HepG2 (cell line): ENCODE results near the gene ZNF561. TPM values are rescaled to one million over a fixed set of nuclear protein-coding genes. Genes with fewer than 3 reads are reported as not detected.

ENCODE experiments used
- ATAC-seq: fragments of 200-7000 bp; cut with Tn5 transposase; 3 replicates; pipeline ENCODE4 v1.9.1; 2020; ENCODE audit warnings: mild to moderate bottlenecking, moderate library complexity
- BruUV-seq: library from RNA; stranded (reverse); fragments of 400-500 nt; replicated peaks from 2 replicates; lab custom pipeline; 2021; lab: Mats Ljungman, UMichigan
- CTCF ChIA-PET: fragments of 300-600 bp; formaldehyde crosslinking; extraction: SDS; loops from one replicate; lab custom pipeline; 2021; ENCODE audit warnings: low total read pairs, inconsistent platforms, low intra/inter-chr PET ratio; lab: Yijun Ruan, JAX
- POLR2A ChIA-PET: fragments of 350-600 bp; sonication (Branson Sonifier 250); formaldehyde crosslinking; loops from one replicate; lab custom pipeline; 2020; ENCODE audit warnings: antibody characterized with exemption, inconsistent platforms; lab: Yijun Ruan, JAX
- DNase-seq: peaks from one replicate; pipeline ENCODE4 v3.0.0-alpha.2; 2015; ENCODE audit warnings: low spot score
- FAIRE-seq: peaks from 3 replicates; lab custom pipeline; 2011; peaks lifted over from hg19 to GRCh38; lab: Jason Lieb, UNC
- H2AFZ ChIP-seq: one replicate; pipeline ENCODE4 v1.6.1; 2011; ENCODE audit warnings: low read length, inconsistent platforms
- H3K27ac ChIP-seq: fragments of 300-600 bp; 3 replicates; pipeline ENCODE4 v1.8.0; 2011; ENCODE audit warnings: mixed run types, mild to moderate bottlenecking, mixed read lengths, low read length, inconsistent platforms; ENCODE audit not compliant: insufficient read depth; ENCODE audit errors: extremely low read length
- H3K27me3 ChIP-seq, 2 experiments: fragments of 200-600 bp in 1 of 2; 2 replicates in 1 of 2; 3 replicates in 1 of 2; pipeline versions ENCODE4 v1.6.0 to v1.8.0; 2011; ENCODE audit warnings: low read length in 2 of 2, mild to moderate bottlenecking in 2 of 2, moderate library complexity in 2 of 2, inconsistent platforms in 1 of 2; ENCODE audit not compliant: insufficient read depth in 2 of 2, control insufficient read depth in 1 of 2
- H3K36me3 ChIP-seq, 2 experiments: fragments of 200-600 bp in 1 of 2; replicated peaks in 1 of 2; 2 replicates in 1 of 2; 3 replicates in 1 of 2; pipeline versions ENCODE4 v1.5.1 to v1.8.0; 2011; ENCODE audit warnings: low read length in 2 of 2, inconsistent platforms in 1 of 2; ENCODE audit not compliant: insufficient read depth in 2 of 2, control insufficient read depth in 1 of 2
- H3K4me1 ChIP-seq: 2 replicates; pipeline ENCODE4 v1.5.1; 2012; ENCODE audit warnings: low read length, inconsistent platforms; ENCODE audit not compliant: insufficient read depth
- H3K4me2 ChIP-seq: 2 replicates; pipeline ENCODE4 v1.6.0; 2011; ENCODE audit warnings: low read depth, low read length, inconsistent platforms
- H3K4me3 ChIP-seq, 3 experiments: fragments of 200-600 bp in 1 of 3; sonication (generic), shearing (Covaris generic) in 1 of 3; replicated peaks in 1 of 3; 2 replicates each; pipeline ENCODE4 v1.5.1; 2011 to 2016; ENCODE audit warnings: low read length in 3 of 3, inconsistent platforms in 2 of 3, low read depth in 2 of 3, mild to moderate bottlenecking in 2 of 3, control low read depth in 1 of 3, mixed read lengths in 1 of 3; ENCODE audit not compliant: insufficient read depth in 1 of 3
- H3K79me2 ChIP-seq: one replicate; pipeline ENCODE4 v1.6.1; 2011; ENCODE audit warnings: low read length, inconsistent platforms; ENCODE audit not compliant: insufficient read depth
- H3K9ac ChIP-seq: 2 replicates; pipeline ENCODE4 v1.6.0; 2011; ENCODE audit warnings: mild to moderate bottlenecking, low read depth, low read length, inconsistent platforms; ENCODE audit not compliant: insufficient read depth
- H3K9me3 ChIP-seq: 2 replicates; pipeline ENCODE4 v1.5.1; 2012; ENCODE audit warnings: mild to moderate bottlenecking, low read length
- H4K20me1 ChIP-seq: 2 replicates; pipeline ENCODE4 v1.6.0; 2011; ENCODE audit warnings: inconsistent platforms, mild to moderate bottlenecking, low read length, moderate library complexity; ENCODE audit not compliant: insufficient read depth
- CEBPG ChIP-seq: IDR thresholded peaks from 2 replicates; pipeline ENCODE4 v1.6.1; 2016
- CTCF ChIP-seq: sonication (generic); formaldehyde crosslinking; IDR thresholded peaks from 2 replicates; pipeline ENCODE4 v1.5.0; 2020; ENCODE audit warnings: mild to moderate bottlenecking, missing genetic modification reagents, moderate library complexity
- FOXA1 ChIP-seq, 2 experiments: fragments of 450-650 bp in 1 of 2; sonication (generic) in 1 of 2; formaldehyde crosslinking in 1 of 2; IDR thresholded peaks; 2 replicates each; pipeline versions ENCODE4 v1.4.0 to v1.6.1; 2016 to 2020; ENCODE audit warnings: missing genetic modification reagents in 1 of 2
- GMEB1 ChIP-seq: sonication (generic); formaldehyde crosslinking; IDR thresholded peaks from 2 replicates; pipeline ENCODE4 v1.5.1; 2020; ENCODE audit warnings: missing genetic modification reagents, mild to moderate bottlenecking, borderline replicate concordance
- RBM22 ChIP-seq: fragments of 200-400 bp; formaldehyde crosslinking; optimal IDR thresholded peaks from 2 replicates; pipeline ENCODE3; 2017; ENCODE audit warnings: mild to moderate bottlenecking, low read length, moderate library complexity
- SOX13 ChIP-seq, 3 experiments: fragments of 450-650 bp in 1 of 3; sonication (generic) in 1 of 3; formaldehyde crosslinking in 1 of 3; IDR thresholded peaks in 2 of 3; conservative IDR thresholded peaks in 1 of 3; 2 replicates each; pipeline versions ENCODE4 v1.5.0 to v1.6.1; 2016 to 2020; ENCODE audit warnings: antibody characterized with exemption in 1 of 3, mild to moderate bottlenecking in 1 of 3, missing compliant biosample characterization in 1 of 3, missing genetic modification reagents in 1 of 3, moderate library complexity in 1 of 3
- STAG1 ChIP-seq: sonication (generic); formaldehyde crosslinking; IDR thresholded peaks from 2 replicates; pipeline ENCODE4 v1.4.0; 2020; ENCODE audit warnings: missing genetic modification reagents
- ZEB1 ChIP-seq: IDR thresholded peaks from 2 replicates; pipeline ENCODE4 v1.6.1; 2012; ENCODE audit warnings: mild to moderate bottlenecking, low read depth, inconsistent platforms; ENCODE audit not compliant: insufficient replicate concordance
- WGBS: methylation state at CpG from one replicate; pipeline ENCODE4 v1.1.6; 2017; ENCODE audit warnings: low lambda C conversion rate; 5-methylcytosine and 5-hydroxymethylcytosine counted together
- in situ Hi-C: cut with HindIII; loops from 2 replicates; pipeline ENCODE4 v1.10.0; 2017; ENCODE audit warnings: low pct_unique_long_range_greater_than_20kb; ENCODE audit not compliant: extremely low pct_ligation_motif_present
- intact Hi-C: fragments of 100-400 bp; cut with micrococcal nuclease; formaldehyde crosslinking; loops from one replicate; pipeline ENCODE4 v1.10.0; 2022; ENCODE audit not compliant: unreplicated experiment
- polyA plus RNA-seq, 8 experiments: library from polyadenylated mRNA; depleted of rRNA in 3 of 8; stranded (reverse) in 7 of 8; unstranded in 1 of 8; fragments of >200 nt; fragmentation: Illumina TruSeq in 4 of 8; extraction: Trizol in 4 of 8; gene quantifications; 2 replicates each; pipeline versions ENCODE4 v1.2.1 to v1.2.3, GENCODE V29; 2011 to 2016; ENCODE audit warnings: low read depth in 4 of 8, missing spikeins in 1 of 8, mixed read lengths in 1 of 8; ENCODE audit not compliant: insufficient read depth in 1 of 8
- total RNA-seq, 5 experiments: library from RNA; depleted of rRNA; stranded (reverse); fragments of >200 nt; fragmentation: Illumina TruSeq; extraction: Trizol; gene quantifications; 2 replicates each; pipeline ENCODE4 v1.2.3, GENCODE V29; 2016; ENCODE audit warnings: low read depth in 1 of 5

ZNF561 gene
- total and polyA plus RNA-seq, 2 of the 13 experiments (the other 11 are each of a cell fraction or from before 2014, with no cell fraction given) = 19.8 to 35.1 TPM

- Histone ChIP-seq H3K79me2 (peaks cover 59% of the 10 kb centered on the region), H3K9me3 (peaks cover 3% of the 10 kb centered on the region; the same call in 1 of the 2 replicates), H2AFZ (no peak overlapping the region), H3K4me3 (no peak overlapping the region), H3K9ac (no peak overlapping the region), H3K36me3 (peaks cover 17 to 50% of the 10 kb centered on the region in 2 experiments), H3K4me1 (peaks cover 20% of the 10 kb centered on the region), H3K27ac (no peak overlapping the region), H3K4me2 (no peak overlapping the region), H4K20me1 (peaks cover 40% of the 10 kb centered on the region), H3K27me3 (no peaks in the 10 kb centered on the region)
- peak; percentile 30; the same call in 1 of the 3 replicates for ATAC-seq
- intact Hi-C loops = no loop called here
- ChIA-PET POLR2A (interaction anchor here (0.6 kb wide), 1 partner anchor 108 kb away, joined by 3 read pairs; the partner anchor contains the start of gene ZNF562), CTCF (no interaction called here)
- WGBS = 89% methylated on average over 1 of the region's 1 CpG
- TF ChIP-seq SOX13 (IDR thresholded peaks at IDR 0.05) (no peak), SOX13 (CRISPR knock-in tag; conservative IDR thresholded peaks at IDR 0.05 in 1 of 2, IDR thresholded peaks at IDR 0.05 in 1 of 2) (no peak), RBM22 (peak; percentile 74), ZEB1 (no peak), GMEB1 (CRISPR knock-in tag) (no peak), CTCF (CRISPR knock-in tag) (peak; percentile 38), CEBPG (0 out of 2 replicates have a peak, but pooled peaks have one; percentile 6), STAG1 (peak; percentile 37; the same call in 1 of the 2 replicates), FOXA1 (IDR thresholded peaks at IDR 0.05) (no peak), FOXA1 (CRISPR knock-in tag; IDR thresholded peaks at IDR 0.05) (peak; percentile 31; the same call in 1 of the 2 replicates)
- in situ Hi-C loops = no loop called here
- FAIRE-seq = no peak
- no TSS peak for BruUV-seq
- DNase-seq = no peak
These were observed 54.3 kb downstream of the ZNF561 start for GRCh38 chr19:9566729-9567128.
